ENCODE measurements around the gene RAD9A. TPM values are rescaled to one million over a fixed set of nuclear protein-coding genes. Genes with fewer than 3 reads are reported as not detected.

The RAD9A gene
- 5.2 TPM in 2 replicates for total RNA-seq

GRCh38 chr11:67391304-67392182 lies at the start of gene RAD9A:
Gene RAD9A, plus strand, starts transcription at chr11:67391986. Its CDS starts 59 bp downstream, at chr11:67392045.

GRCh38 chr11:67353317-67354074 lies 38.3 kb upstream of the RAD9A start, which contains the start of gene POLD4:
Gene POLD4, minus strand, starts transcription at chr11:67353546. Its CDS starts 147 bp downstream, at chr11:67353399.

GRCh38 chr11:67372993-67373647 lies 18.7 kb upstream of the RAD9A start, which contains the start of gene CLCF1:
Gene CLCF1, minus strand, starts transcription at chr11:67373598. Its CDS starts 59 bp downstream, at chr11:67373539.

GRCh38 chr11:67401495-67402191 lies 9.9 kb downstream of the RAD9A start, which contains the start of gene PPP1CA:
Gene PPP1CA, minus strand, starts transcription at chr11:67401858. Its CDS starts 76 bp downstream, at chr11:67401782.

GRCh38 chr11:67415501-67416304 lies 23.9 kb downstream of the RAD9A start, which contains the start of gene CARNS1:
Gene CARNS1, plus strand, starts transcription at chr11:67415678. Its CDS starts 522 bp downstream, at chr11:67416200.

GRCh38 chr11:67428052-67429001 lies 36.5 kb downstream of the RAD9A start, which contains the start of gene RPS6KB2:
Gene RPS6KB2, plus strand, starts transcription at chr11:67428494. Its CDS starts 52 bp downstream, at chr11:67428546.

GRCh38 chr11:67437082-67437808 lies 45.5 kb downstream of the RAD9A start, which contains the start of gene PTPRCAP:
Gene PTPRCAP, minus strand, starts transcription at chr11:67437682. Its CDS starts 63 bp downstream, at chr11:67437619.

Other genes starting within 250 kb of the RAD9A start
- 27.3 and 36.8 TPM in 2 replicates for gene GRK2, start 125.5 kb upstream of the RAD9A start, total RNA-seq
- 21.4 and 22.4 TPM in 2 replicates for gene ANKRD13D, start 102.7 kb upstream of the RAD9A start, total RNA-seq
- 7.8 and 9.1 TPM in 2 replicates for gene SSH3, start 88.5 kb upstream of the RAD9A start, total RNA-seq
- 41.0 and 52.0 TPM in 2 replicates for gene POLD4, start 38.4 kb upstream of the RAD9A start, total RNA-seq
- 0.61 and 1.3 TPM in 2 replicates for gene CLCF1, start 18.4 kb upstream of the RAD9A start, total RNA-seq
- gene PPP1CA, start 9.9 kb downstream of the RAD9A start, total RNA-seq, result 250 and 273 TPM in 2 replicates
- not detected in 2 replicates for gene TBC1D10C, start 12.1 kb downstream of the RAD9A start, total RNA-seq
- 0.15 and 0.32 TPM in 2 replicates for gene CARNS1, start 23.7 kb downstream of the RAD9A start, total RNA-seq
- gene RPS6KB2, start 36.5 kb downstream of the RAD9A start, total RNA-seq, result 43.2 and 52.9 TPM in 2 replicates
- 0.30 and 0.97 TPM in 2 replicates for gene PTPRCAP, start 45.7 kb downstream of the RAD9A start, total RNA-seq
- 132 and 167 TPM in 2 replicates for gene CORO1B, start 51.5 kb downstream of the RAD9A start, total RNA-seq
- gene GPR152, start 60.7 kb downstream of the RAD9A start, total RNA-seq, result not detected in 2 replicates
- gene CABP4, start 63.4 kb downstream of the RAD9A start, total RNA-seq, result 0.65 and 1.4 TPM in 2 replicates
- 22.4 and 33.3 TPM in 2 replicates for gene TMEM134, start 77.3 kb downstream of the RAD9A start, total RNA-seq
- gene AIP, start 91.0 kb downstream of the RAD9A start, total RNA-seq, result 80.1 and 97.4 TPM in 2 replicates
- gene PITPNM1, start 113.4 kb downstream of the RAD9A start, total RNA-seq, result 14.3 and 16.9 TPM in 2 replicates
- gene CDK2AP2, start 116.2 kb downstream of the RAD9A start, total RNA-seq, result 12.8 and 23.1 TPM in 2 replicates
- gene CABP2, start 131.5 kb downstream of the RAD9A start, total RNA-seq, result not detected in 2 replicates
- 647 and 1,635 TPM in 2 replicates for gene GSTP1, start 191.8 kb downstream of the RAD9A start, total RNA-seq
- gene NDUFV1, start 214.9 kb downstream of the RAD9A start, total RNA-seq, result 235 and 247 TPM in 2 replicates
- 12.8 and 19.5 TPM in 2 replicates for gene NUDT8, start 238.0 kb downstream of the RAD9A start, total RNA-seq
- not detected in 2 replicates for gene TBX10, start 247.8 kb downstream of the RAD9A start, total RNA-seq